GM18858 (cell line): ENCODE measurements around the gene IL25.

Experiments used
- ATAC-seq: cut with Tn5 transposase; IDR thresholded peaks from one replicate; pipeline ENCODE4 v1.9.1; 2021; ENCODE audit not compliant: unreplicated experiment

IL25 gene

DNA sequence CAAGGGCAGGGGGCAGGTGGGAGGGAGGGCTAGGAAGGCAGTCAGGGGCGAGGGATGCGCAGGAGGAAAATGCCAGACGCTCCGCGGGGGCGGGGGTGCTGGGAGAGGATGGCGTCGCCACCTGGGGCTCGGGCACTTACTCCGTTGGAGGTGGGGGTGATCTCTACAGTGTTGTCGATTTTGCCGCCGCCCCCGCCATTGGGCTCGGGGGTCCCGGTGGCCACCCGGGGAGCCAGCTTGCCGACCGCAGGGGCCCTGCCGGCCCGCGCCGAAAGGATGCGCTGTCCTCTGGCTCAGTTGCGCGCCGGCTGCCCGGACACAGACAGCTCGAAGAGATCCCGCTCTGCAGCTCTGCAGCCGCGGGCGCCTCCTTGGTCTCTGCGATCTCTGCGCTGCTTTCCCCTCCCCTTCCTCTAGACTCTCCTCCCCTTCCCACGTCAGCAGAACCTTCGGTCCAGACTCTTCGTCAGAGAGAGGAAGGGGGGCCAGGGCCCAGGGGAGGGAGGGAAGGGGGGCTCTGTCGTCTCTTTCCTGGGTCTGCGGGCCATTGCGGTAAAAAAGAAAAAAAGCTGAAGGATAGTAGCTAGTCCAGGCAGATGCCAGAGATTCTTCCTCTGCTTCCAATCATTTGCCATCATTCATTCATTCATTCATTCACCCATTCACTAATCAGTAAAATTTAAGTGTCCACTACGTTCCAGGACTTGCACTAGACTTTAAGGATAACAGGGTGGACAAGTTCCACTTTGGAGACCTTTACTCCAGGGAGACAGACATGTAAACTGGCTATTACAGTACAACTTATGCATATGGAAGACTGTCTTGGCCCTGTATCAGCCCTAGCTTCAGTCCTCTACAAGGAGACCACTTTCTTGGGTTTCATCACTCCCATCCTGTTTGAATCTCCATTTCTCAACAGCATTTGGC lies 19.8 kb upstream of the IL25 start, which contains the start of gene SLC22A17:
TSS of gene SLC22A17 (minus strand) at position 382 of the 927 bp plus-strand sequence.
- ATAC-seq = no peak

DNA sequence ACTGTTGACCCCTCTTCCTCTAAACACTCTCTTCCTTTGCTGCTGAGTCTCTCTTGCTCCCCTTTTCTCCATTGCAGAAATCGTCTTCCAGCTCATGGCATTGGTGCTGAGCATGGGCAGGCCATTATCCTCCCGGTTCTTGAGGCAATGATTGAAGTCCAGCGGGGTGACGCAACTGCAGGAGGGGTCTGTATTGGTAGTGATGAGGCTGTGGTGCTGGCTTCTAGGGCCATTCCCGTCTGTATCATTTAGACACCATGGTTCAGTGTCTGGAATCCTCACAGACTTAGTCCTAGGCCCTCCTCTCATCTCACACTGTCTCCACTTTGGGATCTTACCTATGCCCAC lies 19.2 kb upstream of the IL25 start:
- ATAC-seq = no peak

DNA sequence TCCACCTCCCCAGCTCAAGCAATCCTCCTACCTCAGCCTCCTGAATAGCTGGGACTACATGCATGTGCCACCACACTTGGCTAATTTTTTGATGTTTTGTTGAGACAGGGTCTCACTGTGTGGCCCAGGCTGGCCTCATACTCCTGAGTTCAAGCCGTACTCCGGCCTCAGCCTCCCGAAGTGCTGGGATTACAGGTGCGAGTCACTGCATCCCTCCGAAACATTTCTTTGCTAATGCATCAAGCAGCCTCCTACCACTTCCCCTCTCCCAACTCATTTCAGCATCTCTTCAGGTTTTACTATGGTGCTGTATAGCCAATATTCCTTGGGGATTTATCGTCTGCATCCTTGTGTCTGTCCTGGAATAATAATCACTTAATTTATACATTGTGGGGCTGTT lies 17.6 kb upstream of the IL25 start:
- ATAC-seq = no peak

DNA sequence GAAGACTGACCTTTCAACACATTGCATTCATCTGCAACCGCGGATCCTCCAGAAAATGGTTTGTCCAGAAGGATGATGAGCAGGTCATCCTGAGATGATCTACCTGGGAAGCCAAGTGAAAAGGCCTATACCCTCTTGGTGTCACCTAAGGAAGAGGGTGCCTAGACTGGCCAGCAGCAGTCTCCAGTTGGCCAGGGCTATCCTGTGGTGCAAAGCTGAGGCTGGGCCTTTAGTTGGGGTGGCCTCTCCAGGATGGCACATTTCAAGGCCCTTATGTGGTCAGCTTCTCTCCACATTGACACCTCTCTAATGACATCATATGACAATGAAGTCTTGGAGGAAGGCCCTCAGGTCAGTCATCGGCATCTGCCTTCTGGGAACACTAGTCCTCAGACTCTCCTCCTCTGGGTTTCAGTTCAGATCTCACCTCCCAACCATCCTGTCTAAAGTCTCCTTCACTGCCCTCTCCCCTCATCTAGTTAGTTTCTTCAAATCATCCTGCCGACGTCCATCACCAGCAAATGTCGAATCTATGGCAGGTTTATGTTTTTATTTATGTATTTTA lies 16.7 kb upstream of the IL25 start:
- no peak for ATAC-seq

DNA sequence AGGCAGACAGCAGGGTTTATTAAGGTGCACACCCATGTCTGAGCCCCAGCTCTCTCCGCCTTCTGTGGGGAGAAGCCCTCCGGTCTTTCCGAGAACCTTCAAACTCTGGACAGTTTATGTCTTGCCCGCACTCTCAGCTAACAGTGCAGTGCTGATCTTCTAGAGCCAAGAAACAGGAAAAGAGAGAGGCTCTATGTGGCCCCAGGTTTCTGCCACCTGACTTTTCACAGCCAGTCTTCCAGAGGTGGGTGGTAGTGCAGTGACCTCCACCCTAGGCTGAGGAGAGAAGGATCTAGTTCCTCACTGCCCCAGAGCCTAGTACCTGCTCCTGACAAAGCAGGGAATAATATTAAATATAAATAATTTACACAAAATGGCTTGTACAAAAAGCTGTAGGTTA lies 15.9 kb upstream of the IL25 start:
- ATAC-seq = no peak

DNA sequence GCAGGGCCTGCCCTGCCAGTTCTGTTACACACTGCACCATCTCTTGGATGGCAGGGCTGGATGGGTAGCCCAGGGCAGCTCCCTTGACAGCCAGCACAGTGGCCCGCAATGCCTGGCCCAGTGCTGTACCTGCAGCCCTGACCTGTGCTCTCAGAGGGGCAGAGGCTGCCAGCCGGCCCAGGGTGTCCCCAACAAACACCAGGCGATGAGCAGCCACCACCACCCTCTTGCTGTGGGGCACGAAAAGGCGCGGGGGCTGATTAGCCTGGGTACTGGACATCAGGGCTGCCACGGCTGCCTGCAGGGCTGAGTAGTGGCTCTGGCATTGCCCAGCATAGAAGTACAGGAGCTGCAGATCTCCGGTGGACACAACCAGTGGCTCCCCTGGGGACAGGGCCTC lies 15.3 kb upstream of the IL25 start:
- no peak for ATAC-seq

DNA sequence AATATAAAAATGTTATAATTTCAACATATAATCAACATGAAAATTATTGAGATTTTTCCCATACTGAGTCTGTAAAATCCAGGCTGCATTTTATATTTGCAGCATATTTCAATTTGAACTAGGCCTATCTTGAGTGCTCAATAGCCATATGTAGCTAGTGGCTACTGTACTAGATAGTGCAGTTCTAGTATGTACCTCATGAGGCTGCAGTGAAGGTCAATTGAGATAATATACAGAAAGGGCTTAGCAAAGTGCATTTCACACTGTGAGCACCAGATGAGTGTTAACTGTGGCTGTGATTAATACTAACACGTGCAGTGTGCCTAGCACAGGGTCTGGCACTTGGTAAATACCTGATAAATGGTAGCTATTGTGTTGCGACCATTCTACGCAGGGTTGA lies 14.6 kb upstream of the IL25 start:
- ATAC-seq = no peak

DNA sequence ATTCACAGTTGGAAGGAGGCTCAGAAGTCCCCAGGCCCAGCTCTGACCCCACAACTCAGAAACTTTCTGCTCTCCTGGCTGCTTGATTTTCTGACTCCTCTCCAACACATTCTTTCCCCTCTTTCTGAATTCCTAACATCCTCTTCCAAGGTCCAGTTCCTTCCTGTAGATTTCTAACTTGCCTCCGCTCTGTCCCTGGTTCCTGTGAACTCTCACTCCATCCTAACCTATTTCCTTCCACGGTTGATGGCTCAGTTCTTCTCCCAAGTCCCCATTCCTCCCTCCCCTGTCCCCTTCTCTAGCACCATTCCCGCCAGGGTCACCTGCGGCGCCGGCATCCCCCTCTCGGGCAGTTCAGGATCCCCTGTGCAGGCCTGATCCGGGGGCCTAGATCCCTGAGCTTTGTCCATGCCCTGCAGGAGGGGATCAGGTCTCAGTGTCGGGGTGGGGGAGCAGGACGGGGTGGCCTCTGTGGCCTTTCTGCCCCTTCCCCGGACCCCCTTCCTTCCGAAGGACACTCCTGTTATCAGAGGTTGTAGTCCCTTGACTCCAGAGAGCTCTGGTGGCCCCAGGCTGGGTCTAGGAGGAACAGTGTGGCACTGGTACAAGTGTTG lies 13.9 kb upstream of the IL25 start:
- ATAC-seq = no peak

DNA sequence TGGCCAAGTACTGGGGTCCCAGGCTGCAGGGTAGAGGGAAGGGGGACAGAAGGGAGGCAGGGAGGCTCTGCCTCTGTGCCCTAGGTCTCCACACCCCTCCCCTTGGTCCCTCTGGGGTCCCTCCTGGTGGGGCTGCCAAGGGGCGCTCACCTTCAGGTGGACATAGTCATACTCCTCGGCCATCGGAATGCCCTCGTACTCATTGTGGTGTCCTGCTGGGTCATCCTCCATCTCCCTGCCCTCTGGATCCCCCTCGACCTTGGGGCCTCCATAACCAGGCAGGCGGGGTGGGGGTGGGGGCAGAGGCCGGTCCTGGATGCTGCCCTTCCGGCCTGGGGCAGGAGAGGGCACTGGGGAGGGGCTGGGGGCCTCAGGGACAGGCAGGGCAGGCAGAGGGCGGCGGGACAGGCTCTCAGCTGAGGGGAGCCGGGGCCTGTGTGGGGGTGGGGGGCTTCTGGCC lies 13.4 kb upstream of the IL25 start:
- no peak for ATAC-seq

DNA sequence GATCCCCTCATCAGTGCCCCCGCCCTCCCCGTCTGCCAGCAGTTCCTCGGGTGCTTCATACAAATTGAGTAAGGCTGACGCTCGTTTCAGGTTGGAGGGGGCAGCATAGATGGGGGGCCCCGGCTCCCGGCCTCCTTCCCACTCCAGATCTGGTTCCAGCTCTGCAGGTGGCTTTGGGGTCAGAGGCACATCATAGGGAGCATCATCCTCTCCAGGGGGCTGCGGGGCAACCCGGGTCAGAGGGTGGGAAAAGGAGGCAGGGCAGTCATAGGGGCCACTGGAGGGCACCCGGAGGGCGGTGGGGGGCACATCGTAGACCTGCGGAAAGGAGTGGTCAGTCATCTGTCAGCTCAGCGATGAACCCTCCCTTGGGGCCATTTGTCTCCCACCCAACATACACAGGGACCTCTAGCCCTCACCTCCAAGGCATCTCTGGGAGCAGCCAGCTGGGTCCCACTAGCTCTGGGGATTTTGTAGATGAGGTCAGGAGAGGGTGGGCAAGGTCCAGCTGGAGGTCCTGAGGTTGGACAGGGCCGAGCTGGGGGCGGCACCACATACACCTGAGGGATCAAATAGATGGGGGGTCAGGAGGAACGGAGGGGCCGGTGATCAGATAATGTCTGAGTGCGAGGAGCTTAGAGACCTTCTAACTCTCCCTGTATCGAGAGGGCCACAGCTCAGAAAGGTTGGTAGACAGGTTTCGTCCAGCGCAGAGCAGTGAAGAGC lies 12.7 kb upstream of the IL25 start:
- no peak for ATAC-seq

DNA sequence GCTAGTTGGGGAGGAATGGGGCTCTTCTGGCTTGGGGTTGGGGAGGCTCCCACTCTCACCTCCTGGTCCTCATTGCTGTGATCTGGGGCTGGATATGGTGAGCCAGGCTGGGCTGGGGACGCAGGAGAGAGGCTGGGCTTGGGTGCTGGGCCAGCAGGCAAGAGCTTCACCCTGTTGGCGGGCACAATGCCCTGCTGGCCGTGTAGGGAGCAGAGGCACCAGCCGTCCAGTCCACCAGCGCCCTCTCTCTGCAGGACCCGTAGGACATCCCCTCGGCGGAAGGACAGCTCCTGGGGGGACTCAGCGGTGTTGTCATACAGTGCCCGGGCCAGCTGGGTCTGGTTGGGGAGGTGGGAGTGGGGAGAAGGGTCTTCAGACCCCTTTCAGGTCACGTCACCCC lies 12.1 kb upstream of the IL25 start:
- no peak for ATAC-seq

DNA sequence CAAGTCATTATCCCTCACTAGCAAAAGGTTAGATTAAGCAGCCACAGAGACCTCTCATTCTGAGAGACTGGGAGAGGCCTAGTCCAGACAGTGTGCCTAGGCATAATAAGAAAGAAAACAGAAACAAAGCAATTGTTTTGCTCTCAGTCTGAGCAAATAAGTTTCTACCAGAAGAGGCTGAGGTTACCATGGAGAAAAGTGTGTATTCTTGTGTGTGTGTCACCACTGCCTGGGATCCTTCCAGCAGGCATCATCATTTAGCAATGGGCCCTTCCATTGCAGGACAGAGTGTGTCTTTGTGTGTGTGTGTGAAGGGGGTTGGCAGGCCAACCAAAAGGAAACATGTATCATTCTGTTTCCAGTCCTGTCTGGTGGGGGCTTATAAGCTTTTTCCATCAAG lies 11.3 kb upstream of the IL25 start:
- no peak for ATAC-seq

DNA sequence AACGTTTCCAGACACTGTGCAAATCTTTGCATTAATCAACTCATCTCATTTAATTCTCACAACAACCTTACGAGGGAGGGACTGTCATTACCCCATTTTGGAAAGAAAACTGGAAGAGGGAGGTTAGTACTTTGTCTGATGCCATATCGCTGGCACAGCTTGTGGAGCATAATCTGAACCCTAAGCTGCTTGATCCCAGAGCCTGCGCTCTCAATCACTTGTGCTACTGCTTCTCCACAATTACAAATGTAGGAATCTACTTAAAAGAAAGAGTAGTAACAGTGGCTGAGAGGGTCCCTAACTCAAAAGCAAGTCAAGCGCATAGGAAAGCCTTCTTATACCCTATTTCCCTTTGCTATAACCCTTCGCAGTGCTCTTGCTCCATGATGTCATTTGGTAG lies 10.8 kb upstream of the IL25 start:
- ATAC-seq = no peak

DNA sequence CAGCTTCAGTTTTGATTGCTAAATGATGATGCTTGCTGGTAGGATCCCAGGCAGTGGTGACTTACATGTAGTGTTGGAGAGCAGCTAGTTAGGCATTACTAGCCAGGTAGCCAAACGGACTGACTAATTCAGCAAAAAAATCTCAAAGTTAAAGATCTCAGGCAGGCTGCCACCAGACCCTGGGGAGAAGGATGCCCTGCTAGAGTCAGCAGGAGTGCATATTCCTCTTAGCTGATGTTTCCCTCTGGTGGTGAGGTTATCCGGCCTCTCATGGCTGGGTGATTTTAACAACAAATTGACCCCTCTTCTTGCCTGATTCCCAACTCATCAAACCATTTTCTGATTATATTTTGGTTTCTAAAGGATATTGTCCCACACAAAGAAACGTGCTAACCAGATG lies 10.4 kb upstream of the IL25 start:
- ATAC-seq = no peak

DNA sequence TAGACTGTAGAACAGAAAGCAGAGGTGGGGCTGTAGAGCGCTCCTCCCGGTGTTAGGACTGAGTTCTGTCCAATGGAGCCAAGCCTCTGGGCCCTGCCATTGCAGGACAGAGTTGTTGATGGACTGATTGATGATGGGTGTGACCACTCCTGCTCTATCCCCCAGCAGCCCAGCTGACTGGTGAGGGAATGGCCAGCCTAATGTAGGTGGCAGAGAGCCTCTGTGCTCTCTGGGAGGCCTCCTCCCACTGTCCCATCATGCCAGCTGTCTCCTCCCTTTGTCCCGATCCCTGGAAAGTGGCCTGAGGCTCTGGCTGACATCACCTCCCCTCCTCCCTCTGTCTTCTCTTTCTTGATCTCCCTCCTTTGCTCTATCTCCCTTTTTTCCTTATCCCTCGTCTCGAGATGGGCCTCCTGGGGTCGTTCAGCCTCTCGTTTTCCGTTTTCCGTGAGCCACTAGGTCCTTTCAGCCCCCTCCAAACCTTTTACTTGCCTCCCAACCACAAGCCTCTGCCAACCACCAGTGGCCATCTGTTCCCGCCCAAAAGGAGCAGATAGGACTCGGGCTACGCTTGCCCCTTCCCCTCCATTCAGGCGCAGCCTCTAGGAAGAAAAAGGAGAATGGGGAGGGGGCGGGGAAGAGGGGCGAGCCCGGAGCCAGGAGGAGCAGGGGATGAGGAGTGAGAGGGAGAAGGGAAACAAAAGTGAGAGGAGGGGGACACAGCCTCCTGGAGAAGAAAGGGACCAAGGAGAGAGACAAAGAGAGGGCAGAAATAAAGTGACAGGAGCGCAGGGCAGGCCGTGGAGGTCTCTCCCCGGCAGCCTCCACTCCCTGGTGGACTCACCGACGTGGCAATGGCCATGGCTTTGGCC lies 8.2 kb upstream of the IL25 start:
- no peak for ATAC-seq

DNA sequence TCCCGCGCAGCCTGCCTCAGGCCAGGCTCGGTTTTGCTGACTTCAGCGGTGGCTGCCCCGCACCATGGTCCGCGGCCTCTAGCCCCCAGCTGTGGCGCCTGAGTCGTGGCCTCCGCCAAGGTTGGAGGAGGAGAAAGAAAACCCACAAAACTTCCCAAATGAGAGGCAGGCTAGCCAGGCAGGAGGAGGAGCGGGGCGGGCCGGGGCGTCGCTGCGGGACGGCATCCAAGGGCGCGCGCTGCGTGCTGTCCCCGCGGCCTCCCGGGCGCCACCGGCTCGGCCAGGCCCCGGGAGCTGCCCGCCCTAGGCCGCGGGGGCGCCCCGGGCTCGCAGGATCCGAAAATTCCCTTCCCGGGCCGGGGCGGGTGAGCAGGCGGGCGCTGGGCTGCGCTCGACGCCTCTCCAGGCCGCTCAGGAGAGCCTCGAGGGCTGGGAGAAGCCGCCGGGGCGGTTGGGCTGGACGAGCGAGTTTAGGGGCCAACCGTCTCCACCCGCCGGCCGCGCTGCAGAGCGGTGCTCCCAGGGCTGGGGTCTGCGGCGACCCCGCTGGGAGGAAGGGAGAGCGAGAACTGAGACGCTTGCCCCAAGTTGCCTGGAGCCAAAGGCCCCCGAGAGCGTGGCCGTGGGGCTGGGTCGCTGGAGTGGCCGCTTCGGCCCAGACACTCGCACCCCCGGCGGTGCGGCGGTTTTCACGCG lies 7.4 kb upstream of the IL25 start, which contains the start of gene EFS:
TSS of gene EFS (minus strand) at position 137 of the 696 bp plus-strand sequence. CDS start 147 bp downstream, outside the sequence.
- ATAC-seq = no peak

DNA sequence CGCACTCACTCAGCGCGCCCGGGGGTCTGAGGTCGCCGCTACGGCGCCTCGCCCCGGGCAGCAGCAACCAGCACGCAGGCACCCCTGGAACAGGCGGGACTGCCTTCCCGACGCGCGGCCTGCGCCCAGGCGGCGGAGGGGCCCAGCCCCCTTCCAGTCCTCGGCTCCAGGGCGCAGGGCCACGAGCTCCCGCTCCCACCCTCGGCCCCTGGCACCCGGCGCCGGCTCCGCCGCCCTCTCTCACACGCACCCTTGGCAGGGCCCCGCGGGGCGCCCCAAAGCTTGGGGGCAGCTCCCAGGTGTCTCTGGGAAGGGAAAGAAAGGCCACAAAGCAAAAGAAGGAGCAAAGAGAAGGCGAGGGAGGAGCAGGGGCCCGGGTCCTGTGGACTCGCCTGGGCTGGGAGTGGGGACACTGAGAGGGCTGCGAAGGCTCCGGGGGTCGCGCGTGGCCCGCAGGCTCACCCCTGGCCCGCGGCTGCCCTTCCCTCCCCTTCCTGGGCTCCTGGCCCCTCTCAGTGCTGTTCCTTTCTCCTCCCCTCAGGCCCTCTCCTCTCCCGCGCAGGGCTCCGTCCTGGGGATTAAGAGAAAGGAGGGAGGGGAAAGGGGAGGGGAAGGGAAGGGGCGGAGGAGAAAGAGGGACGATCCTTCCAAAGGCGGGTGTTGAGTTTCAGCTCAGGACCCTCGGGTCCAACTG lies 6.7 kb upstream of the IL25 start:
- no peak for ATAC-seq

DNA sequence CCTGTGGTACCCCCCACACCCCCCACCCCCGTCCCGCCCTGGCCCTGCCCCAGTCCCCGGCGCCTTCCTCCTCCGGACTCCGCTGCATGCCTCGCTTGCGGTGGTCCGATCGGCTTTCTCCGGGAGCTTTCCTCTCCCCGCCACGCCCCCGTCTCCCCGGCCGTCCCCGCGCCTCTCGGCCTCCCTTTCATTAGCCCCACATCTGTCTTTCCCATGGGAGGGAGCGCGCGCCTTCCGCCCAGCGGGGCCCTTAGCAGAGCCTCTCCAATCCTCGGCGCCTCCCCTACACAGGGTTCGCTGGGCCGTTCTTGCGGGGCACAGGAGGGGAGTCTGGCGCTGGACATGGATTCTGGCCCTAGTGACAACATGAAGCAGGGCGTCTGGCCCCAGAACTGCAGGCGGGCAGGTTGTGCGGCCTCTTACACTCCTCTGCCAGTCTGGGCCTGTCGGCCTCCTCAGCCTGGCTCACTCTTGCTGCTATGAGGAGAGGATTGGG lies 6.1 kb upstream of the IL25 start:
- no peak for ATAC-seq

DNA sequence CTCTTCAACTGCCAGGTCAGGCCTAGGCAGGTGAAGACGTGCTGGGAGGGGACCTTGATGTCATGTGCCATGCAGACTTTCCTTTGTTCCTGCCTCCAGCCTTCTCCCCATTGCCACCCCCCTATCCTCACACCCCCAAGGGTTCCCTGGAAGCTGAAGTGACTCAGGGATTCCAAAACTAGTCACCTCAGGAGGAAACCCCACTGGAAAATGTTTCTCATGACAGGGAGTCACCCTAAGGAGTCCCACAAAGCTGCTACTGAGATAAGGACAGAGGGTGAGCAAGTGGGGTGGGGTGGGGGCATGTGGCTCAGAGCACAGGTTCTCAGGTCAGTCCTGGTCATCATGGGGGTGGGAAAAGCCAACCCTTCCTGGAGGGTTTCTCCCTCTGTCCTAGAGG lies 2.4 kb upstream of the IL25 start:
- ATAC-seq = no peak
